ENCODE measurements around the gene AFF2.

Gene AFF2

GRCh38 chrX:148854306-148854705 is 353.9 kb downstream of the AFF2 start:
- no peak overlapping the region for H3K4me3 ChIP-seq (ENCODE audit: low read length)
- TF ChIP-seq CTCF (conservative IDR thresholded peaks at IDR 0.05; ENCODE audit: low read length): no peak
- DNase-seq (ENCODE audit: low read depth): peak; percentile 0

GRCh38 chrX:148856505-148856904 is 356.1 kb downstream of the AFF2 start:
- H3K4me3 ChIP-seq (ENCODE audit: low read length): no peak overlapping the region
- no peak for DNase-seq (ENCODE audit: low read depth)
- TF ChIP-seq CTCF (conservative IDR thresholded peaks at IDR 0.05; ENCODE audit: low read length): no peak

GRCh38 chrX:148865277-148866210 is 365.1 kb downstream of the AFF2 start:
- TF ChIP-seq CTCF (conservative IDR thresholded peaks at IDR 0.05; ENCODE audit: low read length): no peak; the same call in 1 of the 2 replicates
- no peak overlapping the region for H3K4me3 ChIP-seq (ENCODE audit: low read length)
- no peak for DNase-seq (ENCODE audit: low read depth)

- no peak overlapping the region for H3K4me3 ChIP-seq (ENCODE audit: low read length)
- TF ChIP-seq CTCF (conservative IDR thresholded peaks at IDR 0.05; ENCODE audit: low read length): no peak
- no peak for DNase-seq (ENCODE audit: low read depth)
Measured at GRCh38 chrX:148867596-148867995, 367.2 kb downstream of the AFF2 start.

- no peak for TF ChIP-seq CTCF (conservative IDR thresholded peaks at IDR 0.05; ENCODE audit: low read length)
- peak; percentile 95 for DNase-seq (ENCODE audit: low read depth)
- no peak overlapping the region; the same call in 1 of the 2 replicates for H3K4me3 ChIP-seq (ENCODE audit: low read length)
Measured at GRCh38 chrX:148871422-148872160, 371.2 kb downstream of the AFF2 start.

GRCh38 chrX:148872161-148872535 is 371.7 kb downstream of the AFF2 start:
- H3K4me3 ChIP-seq (ENCODE audit: low read length): no peak overlapping the region; the same call in 1 of the 2 replicates
- no peak for TF ChIP-seq CTCF (conservative IDR thresholded peaks at IDR 0.05; ENCODE audit: low read length)
- peak; percentile 52 for DNase-seq (ENCODE audit: low read depth)
